ENCODE data around the gene KIAA1191.
A peak's percentile ranks its signal among the peaks of the same experiment; 100 is the strongest.
"Not testable (repeated sequence)": the region's sequence is repeated elsewhere in the genome, so short reads cannot be mapped to it uniquely, and the experiment has no call there.

The KIAA1191 gene

DNA sequence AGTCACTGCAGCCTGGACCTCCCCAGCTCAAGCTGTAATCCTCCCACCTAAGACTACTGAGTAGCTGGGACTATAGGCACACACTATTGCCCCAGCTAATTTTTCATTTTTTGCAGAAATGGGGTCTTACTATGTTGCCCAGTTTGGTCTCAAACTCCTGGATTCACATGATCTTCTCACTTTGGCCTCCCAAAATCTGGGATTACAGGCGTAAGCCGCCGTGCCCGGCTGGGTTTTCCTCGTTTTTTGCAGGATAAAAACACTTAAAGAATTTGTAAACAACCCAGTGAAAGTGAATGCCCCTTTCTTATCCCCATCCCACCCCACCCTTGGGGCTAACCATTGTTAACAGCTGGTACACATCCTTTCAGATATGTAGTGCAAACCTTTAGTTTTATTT, 47.0 kb upstream of the KIAA1191 start:
- no peak for DNase-seq (ENCODE audit: low read depth in 1 of 2, low spot score in 1 of 2)
- no peak overlapping the region for H3K27ac ChIP-seq (replicated peaks)
- H3K27me3 ChIP-seq (ENCODE audit: insufficient read depth, poor library complexity, severe bottlenecking): no peaks in the 10 kb centered on the region
- no peak for TF ChIP-seq POLR2AphosphoS5 (IDR thresholded peaks at IDR 0.05; ENCODE audit: low read depth)
- no peak for TF ChIP-seq SPI1 (IDR thresholded peaks at IDR 0.05; ENCODE audit: borderline replicate concordance, low read depth)
- no peak for TF ChIP-seq CTCF (IDR thresholded peaks at IDR 0.05; ENCODE audit: insufficient read depth, low read length)
- TF ChIP-seq GABPA (IDR thresholded peaks at IDR 0.05; ENCODE audit: low read depth): no peak
- TF ChIP-seq, protein P1, sequence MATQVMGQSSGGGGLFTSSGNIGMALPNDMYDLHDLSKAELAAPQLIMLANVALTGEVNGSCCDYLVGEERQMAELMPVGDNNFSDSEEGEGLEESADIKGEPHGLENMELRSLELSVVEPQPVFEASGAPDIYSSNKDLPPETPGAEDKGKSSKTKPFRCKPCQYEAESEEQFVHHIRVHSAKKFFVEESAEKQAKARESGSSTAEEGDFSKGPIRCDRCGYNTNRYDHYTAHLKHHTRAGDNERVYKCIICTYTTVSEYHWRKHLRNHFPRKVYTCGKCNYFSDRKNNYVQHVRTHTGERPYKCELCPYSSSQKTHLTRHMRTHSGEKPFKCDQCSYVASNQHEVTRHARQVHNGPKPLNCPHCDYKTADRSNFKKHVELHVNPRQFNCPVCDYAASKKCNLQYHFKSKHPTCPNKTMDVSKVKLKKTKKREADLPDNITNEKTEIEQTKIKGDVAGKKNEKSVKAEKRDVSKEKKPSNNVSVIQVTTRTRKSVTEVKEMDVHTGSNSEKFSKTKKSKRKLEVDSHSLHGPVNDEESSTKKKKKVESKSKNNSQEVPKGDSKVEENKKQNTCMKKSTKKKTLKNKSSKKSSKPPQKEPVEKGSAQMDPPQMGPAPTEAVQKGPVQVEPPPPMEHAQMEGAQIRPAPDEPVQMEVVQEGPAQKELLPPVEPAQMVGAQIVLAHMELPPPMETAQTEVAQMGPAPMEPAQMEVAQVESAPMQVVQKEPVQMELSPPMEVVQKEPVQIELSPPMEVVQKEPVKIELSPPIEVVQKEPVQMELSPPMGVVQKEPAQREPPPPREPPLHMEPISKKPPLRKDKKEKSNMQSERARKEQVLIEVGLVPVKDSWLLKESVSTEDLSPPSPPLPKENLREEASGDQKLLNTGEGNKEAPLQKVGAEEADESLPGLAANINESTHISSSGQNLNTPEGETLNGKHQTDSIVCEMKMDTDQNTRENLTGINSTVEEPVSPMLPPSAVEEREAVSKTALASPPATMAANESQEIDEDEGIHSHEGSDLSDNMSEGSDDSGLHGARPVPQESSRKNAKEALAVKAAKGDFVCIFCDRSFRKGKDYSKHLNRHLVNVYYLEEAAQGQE (IDR thresholded peaks at IDR 0.05; ENCODE audit: insufficient replicate concordance, low read depth): no peak
- H3K4me3 ChIP-seq (replicated peaks; ENCODE audit: insufficient read depth, low read length): no peak overlapping the region

- H3K27ac ChIP-seq (replicated peaks); H3K4me3 ChIP-seq (replicated peaks; ENCODE audit: insufficient read depth, low read length); H3K27me3 ChIP-seq (ENCODE audit: insufficient read depth, poor library complexity, severe bottlenecking); DNase-seq (ENCODE audit: low read depth in 1 of 2, low spot score in 1 of 2): not testable (repeated sequence)
Measured at GRCh38 chr5:176408252-176408573, 46.6 kb upstream of the KIAA1191 start.

GRCh38 chr5:176407456-176408251, 46.1 kb upstream of the KIAA1191 start:
- no peak for TF ChIP-seq GABPA (IDR thresholded peaks at IDR 0.05; ENCODE audit: low read depth)
- TF ChIP-seq, protein P1 (IDR thresholded peaks at IDR 0.05; ENCODE audit: insufficient replicate concordance, low read depth): no peak
- no peak for TF ChIP-seq POLR2AphosphoS5 (IDR thresholded peaks at IDR 0.05; ENCODE audit: low read depth)
- TF ChIP-seq SPI1 (IDR thresholded peaks at IDR 0.05; ENCODE audit: borderline replicate concordance, low read depth): no peak
- no peak for TF ChIP-seq CTCF (IDR thresholded peaks at IDR 0.05; ENCODE audit: insufficient read depth, low read length)
- DNase-seq (ENCODE audit: low read depth in 1 of 2, low spot score in 1 of 2): no peak
- Histone ChIP-seq H3K4me3 (replicated peaks; ENCODE audit: insufficient read depth, low read length) (no peak overlapping the region), H3K27me3 (ENCODE audit: insufficient read depth, poor library complexity, severe bottlenecking) (no peaks in the 10 kb centered on the region), H3K27ac (replicated peaks) (no peak overlapping the region)

DNA sequence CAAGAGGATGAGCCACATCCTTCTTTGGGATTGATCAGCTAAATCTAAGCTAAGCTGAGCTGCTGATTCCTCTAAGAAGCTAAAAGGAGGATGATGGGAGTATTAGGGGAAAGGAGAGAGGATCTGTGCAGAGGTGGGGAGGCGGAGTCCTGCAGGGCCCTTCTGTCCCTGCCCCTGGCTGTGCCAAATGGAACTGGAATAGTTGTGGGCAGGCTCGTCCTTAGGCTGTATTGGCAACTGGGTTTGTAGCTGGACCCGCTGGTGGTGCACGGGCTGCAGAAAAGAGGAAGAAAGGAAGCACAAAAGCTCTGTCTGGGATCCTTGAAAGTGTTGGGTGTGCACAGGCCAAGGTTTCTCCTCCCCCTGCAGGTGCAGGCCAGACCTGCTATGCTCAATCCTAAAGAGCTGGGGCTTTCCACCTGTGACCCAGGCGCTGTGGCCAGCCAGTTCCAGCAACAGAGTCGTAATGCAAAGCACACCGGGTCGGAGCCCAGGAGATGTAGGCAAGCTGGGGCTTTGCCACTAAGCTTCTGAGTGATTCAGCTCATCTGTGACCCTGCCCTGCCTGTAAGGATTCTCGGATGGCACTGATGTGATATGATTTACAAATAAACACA, 45.0 kb upstream of the KIAA1191 start:
- no peak overlapping the region for H3K27ac ChIP-seq (replicated peaks)
- peak in 1 of 2 experiments; percentile 26 for DNase-seq (ENCODE audit: low read depth in 1 of 2, low spot score in 1 of 2)
- TF ChIP-seq POLR2AphosphoS5 (IDR thresholded peaks at IDR 0.05; ENCODE audit: low read depth) (no peak), CTCF (IDR thresholded peaks at IDR 0.05; ENCODE audit: insufficient read depth, low read length) (no peak), GABPA (IDR thresholded peaks at IDR 0.05; ENCODE audit: low read depth) (no peak), SPI1 (IDR thresholded peaks at IDR 0.05; ENCODE audit: borderline replicate concordance, low read depth) (no peak)
- TF ChIP-seq, protein P1 (IDR thresholded peaks at IDR 0.05; ENCODE audit: insufficient replicate concordance, low read depth): no peak

More for the DNA sequence above, 45.0 kb upstream of the KIAA1191 start:
- Histone ChIP-seq H3K4me3 (replicated peaks; ENCODE audit: insufficient read depth, low read length) (no peak overlapping the region), H3K27me3 (ENCODE audit: insufficient read depth, poor library complexity, severe bottlenecking) (no peaks in the 10 kb centered on the region)
